SU-DHL-6 (cell line): ENCODE measurements around the gene SMARCAD1.

Experiments used
- CTCF ChIP-seq: fragments of 200-600 bp; sonication (generic); IDR thresholded peaks from one replicate; pipeline ENCODE4 v1.5.1; 2017; ENCODE audit warnings: antibody characterized with exemption, mild to moderate bottlenecking, low read length, moderate library complexity; ENCODE audit not compliant: insufficient read depth, poor library complexity, severe bottlenecking
- EZH2phosphoT487 ChIP-seq: fragments of 200-600 bp; sonication (generic), shearing (Covaris generic); conservative IDR thresholded peaks from 2 replicates; pipeline ENCODE4 v1.6.1; 2018; ENCODE audit warnings: mild to moderate bottlenecking, antibody characterized with exemption, low read length, moderate library complexity, mixed read lengths

GRCh38 chr4:94216394-94216793 lies 8.7 kb downstream of the SMARCAD1 start:
- TF ChIP-seq CTCF (no peak), EZH2phosphoT487 (no peak)
